ENCODE data around the gene MCRS1. TPM values are rescaled to one million over a fixed set of nuclear protein-coding genes. Genes with fewer than 3 reads are reported as not detected.

Gene MCRS1
- total RNA-seq, 1 experiment from 2014 or later = 103 TPM

DNA sequence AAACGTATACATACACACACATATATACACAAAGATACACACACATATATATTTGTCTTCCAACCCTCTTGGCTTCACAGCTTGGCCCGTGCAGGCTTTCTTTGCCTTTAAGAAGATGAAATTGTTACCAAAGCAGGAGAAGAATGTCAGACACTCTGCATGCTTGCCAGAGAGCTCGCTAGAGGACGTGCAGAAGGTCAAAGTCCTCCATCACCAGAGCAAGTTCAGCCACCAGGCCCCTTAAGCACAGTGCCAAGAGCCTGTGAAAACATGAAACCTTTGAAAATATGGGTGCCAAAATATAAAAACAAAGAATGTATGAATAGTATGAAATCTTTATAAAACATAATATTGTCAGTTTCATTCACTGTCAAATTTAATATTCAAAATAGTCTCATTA is 14.9 kb upstream of the MCRS1 start:
- Mint-ChIP-seq H3K36me3 (ENCODE audit: insufficient read depth in 1 of 3, low read depth in 3 of 3) (peaks cover 4 to 14% (median 6%) of the 10 kb centered on the region in 3 experiments; a peak in 4 of 7 replicates), H3K9me3 (no peaks in the 10 kb centered on the region), H3K4me3 (no peak overlapping the region), H3K4me1 (peaks cover 12 to 13% of the 10 kb centered on the region in 2 experiments), H3K27me3 (ENCODE audit: low read depth) (peaks cover 2% of the 10 kb centered on the region; the same call in 1 of the 2 replicates), H3K27ac (no peak overlapping the region)
- H3K9me3 ChIP-seq (ENCODE audit: control insufficient read depth, low read depth, low read length) = no peaks in the 10 kb centered on the region
- H3K23me2 ChIP-seq (ENCODE audit: insufficient read length, low read depth, low read length, poor library complexity, severe bottlenecking) = no peaks in the 10 kb centered on the region
- no peak overlapping the region for H2AFZ ChIP-seq (ENCODE audit: low read length)
- no peak overlapping the region for H2BK20ac ChIP-seq (ENCODE audit: low read depth, low read length, poor library complexity, severe bottlenecking)
- TF ChIP-seq, protein P1, sequence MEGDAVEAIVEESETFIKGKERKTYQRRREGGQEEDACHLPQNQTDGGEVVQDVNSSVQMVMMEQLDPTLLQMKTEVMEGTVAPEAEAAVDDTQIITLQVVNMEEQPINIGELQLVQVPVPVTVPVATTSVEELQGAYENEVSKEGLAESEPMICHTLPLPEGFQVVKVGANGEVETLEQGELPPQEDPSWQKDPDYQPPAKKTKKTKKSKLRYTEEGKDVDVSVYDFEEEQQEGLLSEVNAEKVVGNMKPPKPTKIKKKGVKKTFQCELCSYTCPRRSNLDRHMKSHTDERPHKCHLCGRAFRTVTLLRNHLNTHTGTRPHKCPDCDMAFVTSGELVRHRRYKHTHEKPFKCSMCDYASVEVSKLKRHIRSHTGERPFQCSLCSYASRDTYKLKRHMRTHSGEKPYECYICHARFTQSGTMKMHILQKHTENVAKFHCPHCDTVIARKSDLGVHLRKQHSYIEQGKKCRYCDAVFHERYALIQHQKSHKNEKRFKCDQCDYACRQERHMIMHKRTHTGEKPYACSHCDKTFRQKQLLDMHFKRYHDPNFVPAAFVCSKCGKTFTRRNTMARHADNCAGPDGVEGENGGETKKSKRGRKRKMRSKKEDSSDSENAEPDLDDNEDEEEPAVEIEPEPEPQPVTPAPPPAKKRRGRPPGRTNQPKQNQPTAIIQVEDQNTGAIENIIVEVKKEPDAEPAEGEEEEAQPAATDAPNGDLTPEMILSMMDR (conservative IDR thresholded peaks at IDR 0.05) = no peak
- H3K27ac ChIP-seq (ENCODE audit: insufficient read length, low read depth, low read length) = no peak overlapping the region
- H2BK5ac ChIP-seq (ENCODE audit: insufficient read length, low read length) = no peak overlapping the region
- H3K18ac ChIP-seq (ENCODE audit: insufficient read length, low read depth, low read length) = no peak overlapping the region
- H2AK5ac ChIP-seq (ENCODE audit: insufficient read length, low read length) = no peak overlapping the region
- H4K8ac ChIP-seq (replicated peaks; ENCODE audit: insufficient read length, low read depth, low read length) = no peak overlapping the region
- H4K20me1 ChIP-seq (ENCODE audit: control insufficient read depth, insufficient read depth, insufficient read length) = no peaks in the 10 kb centered on the region
- no peak overlapping the region for H3K23ac ChIP-seq (ENCODE audit: insufficient read length, low read depth, low read length)
- no peaks in the 10 kb centered on the region for H3K27me3 ChIP-seq (ENCODE audit: insufficient read depth, low read length)
- H3K79me1 ChIP-seq (ENCODE audit: insufficient read depth, low read depth, low read length, poor library complexity, severe bottlenecking) = no peaks in the 10 kb centered on the region
- H4K91ac ChIP-seq (ENCODE audit: insufficient read length, low read depth, low read length) = no peak overlapping the region
- no peak overlapping the region for H2BK12ac ChIP-seq (ENCODE audit: insufficient read length, low read depth, low read length)
- no peak overlapping the region for H3K4ac ChIP-seq (ENCODE audit: low read depth, low read length)
- no peak overlapping the region for H2BK15ac ChIP-seq (ENCODE audit: low read depth, low read length)
- DNase-seq = no peak
- H4K5ac ChIP-seq (ENCODE audit: insufficient read length, low read depth, low read length) = no peak overlapping the region
- H3K14ac ChIP-seq (ENCODE audit: insufficient read depth, low read length) = no peak overlapping the region
- 100% methylated on average over 1 of the region's 4 CpGs for WGBS (ENCODE audit: extremely low coverage, insufficient read length, low lambda C conversion rate)
- H3K9ac ChIP-seq (ENCODE audit: extremely low read depth, insufficient read length, low read length) = no peak overlapping the region
- no peaks in the 10 kb centered on the region for H3K79me2 ChIP-seq (ENCODE audit: insufficient read depth, low read length)
- H3K4me2 ChIP-seq (ENCODE audit: insufficient read depth, insufficient read length, low read length) = no peak overlapping the region
- H3K56ac ChIP-seq (ENCODE audit: insufficient read length, low read depth, low read length) = no peak overlapping the region
- no peak overlapping the region for H2BK120ac ChIP-seq (ENCODE audit: low read depth, low read length, poor library complexity, severe bottlenecking)
- H3T11ph ChIP-seq (ENCODE audit: low read length) = no peak overlapping the region
- no peaks in the 10 kb centered on the region for H3K4me1 ChIP-seq (ENCODE audit: insufficient read depth, low read length)

Measured in H9 (cell line).